IMR-90 (cell line): ENCODE results near the gene MAPKAPK2. TPM values are rescaled to one million over a fixed set of nuclear protein-coding genes. Genes with fewer than 3 reads are reported as not detected.

Experiments
- ATAC-seq: fragments of 200-7000 bp; cut with Tn5 transposase; 2 replicates; pipeline ENCODE4 v1.9.1; 2020; ENCODE audit warnings: low read depth, mild to moderate bottlenecking, moderate library complexity
- BruUV-seq: library from RNA; stranded (reverse); fragments of 400-500 nt; replicated peaks from 2 replicates; lab custom pipeline; 2021; lab: Mats Ljungman, UMichigan
- CTCF ChIA-PET: fragments of 300-600 bp; formaldehyde crosslinking; extraction: SDS; loops from one replicate; lab custom pipeline; 2021; ENCODE audit warnings: antibody characterized with exemption; lab: Yijun Ruan, JAX
- POLR2A ChIA-PET: fragments of 300-600 bp; sonication (Branson Sonifier 250); formaldehyde crosslinking; loops from one replicate; lab custom pipeline; 2022; ENCODE audit warnings: antibody characterized with exemption; ENCODE audit not compliant: unreplicated experiment; lab: Charles Lee
- DNase-seq: peaks from one replicate; pipeline ENCODE4 v3.0.0; 2013
- H2AFZ ChIP-seq: replicated peaks from 2 replicates; pipeline ENCODE3; 2013; ENCODE audit warnings: low read length, mild to moderate bottlenecking; ENCODE audit not compliant: poor library complexity
- H2AK5ac ChIP-seq: 2 replicates; pipeline ENCODE4 v1.6.1; 2013; ENCODE audit warnings: low read depth, low read length, inconsistent platforms
- H2AK9ac ChIP-seq: replicated peaks from 2 replicates; pipeline ENCODE3; 2013; ENCODE audit warnings: mild to moderate bottlenecking, low read depth, low read length, moderate library complexity; ENCODE audit not compliant: poor library complexity
- H2BK120ac ChIP-seq: 2 replicates; pipeline ENCODE4 v1.6.1; 2013; ENCODE audit warnings: low read depth, low read length, inconsistent platforms
- H2BK15ac ChIP-seq: 3 replicates; pipeline ENCODE4 v1.6.1; 2013; ENCODE audit warnings: low read depth, low read length, inconsistent platforms
- H2BK20ac ChIP-seq: 2 replicates; pipeline ENCODE4 v1.6.1; 2013; ENCODE audit warnings: low read depth, mild to moderate bottlenecking, inconsistent platforms, low read length, moderate library complexity
- H2BK5ac ChIP-seq: 2 replicates; pipeline ENCODE4 v1.6.1; 2013; ENCODE audit warnings: mild to moderate bottlenecking, low read depth, low read length, inconsistent platforms; ENCODE audit not compliant: poor library complexity, severe bottlenecking
- H3K14ac ChIP-seq: replicated peaks from 2 replicates; pipeline ENCODE4 v1.6.1; 2013; ENCODE audit warnings: low read depth, low read length, inconsistent platforms
- H3K18ac ChIP-seq: 2 replicates; pipeline ENCODE4 v1.6.1; 2013; ENCODE audit warnings: low read depth, low read length, control low read depth
- H3K23ac ChIP-seq: 2 replicates; pipeline ENCODE4 v1.6.1; 2013; ENCODE audit warnings: low read depth, low read length, inconsistent platforms
- H3K27ac ChIP-seq: 2 replicates; pipeline ENCODE4 v1.5.1; 2013; ENCODE audit warnings: mild to moderate bottlenecking, control low read depth, low read length; ENCODE audit not compliant: insufficient read depth
- H3K27me3 ChIP-seq: 2 replicates; pipeline ENCODE4 v1.6.1; 2013; ENCODE audit warnings: low read length; ENCODE audit not compliant: control insufficient read depth, insufficient read depth
- H3K36me3 ChIP-seq: 2 replicates; pipeline ENCODE4 v1.6.1; 2013; ENCODE audit warnings: low read length, mixed read lengths; ENCODE audit not compliant: control insufficient read depth, insufficient read depth
- H3K4ac ChIP-seq: 2 replicates; pipeline ENCODE4 v1.6.1; 2013; ENCODE audit warnings: low read depth, low read length, inconsistent platforms
- H3K4me1 ChIP-seq: 2 replicates; pipeline ENCODE4 v1.6.1; 2013; ENCODE audit warnings: low read length, mixed read lengths; ENCODE audit not compliant: control insufficient read depth, insufficient read depth
- H3K4me2 ChIP-seq: 2 replicates; pipeline ENCODE4 v1.6.1; 2013; ENCODE audit warnings: low read depth, mild to moderate bottlenecking, control low read depth, low read length, moderate library complexity
- H3K4me3 ChIP-seq: 2 replicates; pipeline ENCODE4 v1.5.1; 2013; ENCODE audit warnings: low read depth, mild to moderate bottlenecking, control low read depth, low read length, moderate library complexity; ENCODE audit not compliant: insufficient read depth
- H3K56ac ChIP-seq: 2 replicates; pipeline ENCODE4 v1.6.1; 2013; ENCODE audit warnings: low read length, inconsistent platforms; ENCODE audit not compliant: insufficient read depth; ENCODE audit errors: extremely low read depth
- H3K79me1 ChIP-seq, 2 experiments: 2 replicates each; pipeline ENCODE4 v1.6.1; 2013; ENCODE audit warnings: low read length in 2 of 2, inconsistent platforms in 1 of 2, low read depth in 1 of 2
- H3K9ac ChIP-seq: 2 replicates; pipeline ENCODE4 v1.6.1; 2013; ENCODE audit warnings: low read depth, low read length, control low read depth
- H3K9me1 ChIP-seq: 2 replicates; pipeline ENCODE4 v1.6.1; 2013; ENCODE audit warnings: low read length, inconsistent platforms; ENCODE audit not compliant: insufficient read depth
- H3K9me3 ChIP-seq: 2 replicates; pipeline ENCODE4 v1.6.1; 2013; ENCODE audit warnings: low read length; ENCODE audit not compliant: control insufficient read depth, insufficient read depth
- H4K20me1 ChIP-seq: 2 replicates; pipeline ENCODE4 v1.6.1; 2013; ENCODE audit warnings: low read length, inconsistent platforms; ENCODE audit not compliant: insufficient read depth
- H4K5ac ChIP-seq: 2 replicates; pipeline ENCODE4 v1.6.1; 2013; ENCODE audit warnings: mild to moderate bottlenecking, low read depth, low read length, control low read depth
- H4K8ac ChIP-seq, 2 experiments: 2 replicates each; pipeline ENCODE4 v1.6.1; 2013; ENCODE audit warnings: low read depth in 2 of 2, low read length in 2 of 2, control low read depth in 1 of 2, inconsistent platforms in 1 of 2
- H4K91ac ChIP-seq: 2 replicates; pipeline ENCODE4 v1.6.1; 2013; ENCODE audit warnings: low read depth, low read length, inconsistent platforms; ENCODE audit not compliant: insufficient read depth
- BHLHE40 ChIP-seq: fragments of 150-350 bp; IDR thresholded peaks from 2 replicates; pipeline ENCODE4 v1.6.1; 2016; ENCODE audit warnings: mild to moderate bottlenecking, low read depth, low read length
- CEBPB ChIP-seq: IDR thresholded peaks from 2 replicates; pipeline ENCODE4 v1.6.1; 2012; ENCODE audit warnings: low read depth, low read length, improper control_type of control experiment
- CHD1 ChIP-seq: IDR thresholded peaks from 2 replicates; pipeline ENCODE4 v1.6.1; 2012; ENCODE audit warnings: low read depth, low read length, improper control_type of control experiment
- CTCF ChIP-seq: conservative IDR thresholded peaks from 2 replicates; pipeline ENCODE4 v1.5.1; 2012; ENCODE audit warnings: mild to moderate bottlenecking, low read depth, low read length, improper control_type of control experiment
- ELK1 ChIP-seq: fragments of 150-350 bp; IDR thresholded peaks from 2 replicates; pipeline ENCODE4 v1.6.1; 2016; ENCODE audit warnings: low read depth, mild to moderate bottlenecking, low read length, moderate library complexity, borderline replicate concordance
- FOS ChIP-seq: fragments of 150-350 bp; IDR thresholded peaks from 2 replicates; pipeline ENCODE4 v1.6.1; 2016; ENCODE audit warnings: low read depth, low read length
- MAFK ChIP-seq: IDR thresholded peaks from 2 replicates; pipeline ENCODE4 v1.6.1; 2012; ENCODE audit warnings: low read depth, low read length, improper control_type of control experiment
- MAZ ChIP-seq: IDR thresholded peaks from 2 replicates; pipeline ENCODE4 v1.6.1; 2012; ENCODE audit warnings: low read depth, mild to moderate bottlenecking, low read length, improper control_type of control experiment, moderate library complexity, borderline replicate concordance
- MXI1 ChIP-seq: IDR thresholded peaks from 2 replicates; pipeline ENCODE4 v1.6.1; 2012; ENCODE audit warnings: low read depth, mild to moderate bottlenecking, low read length, moderate library complexity, borderline replicate concordance
- NFE2L2 ChIP-seq: fragments of 150-350 bp; IDR thresholded peaks from 2 replicates; pipeline ENCODE4 v1.6.1; 2016; ENCODE audit warnings: low read depth, mild to moderate bottlenecking, low read length
- POLR2A ChIP-seq: IDR thresholded peaks from 2 replicates; pipeline ENCODE4 v1.6.1; 2012; ENCODE audit warnings: mild to moderate bottlenecking, low read depth, low read length
- RAD21 ChIP-seq: IDR thresholded peaks from 2 replicates; pipeline ENCODE4 v1.6.1; 2012; ENCODE audit warnings: low read length, improper control_type of control experiment
- RCOR1 ChIP-seq: IDR thresholded peaks from 2 replicates; pipeline ENCODE4 v1.6.1; 2012; ENCODE audit warnings: mild to moderate bottlenecking, low read length, improper control_type of control experiment; ENCODE audit not compliant: insufficient replicate concordance
- RFX5 ChIP-seq: IDR thresholded peaks from 2 replicates; pipeline ENCODE4 v1.8.0; 2012; ENCODE audit warnings: low read depth, mild to moderate bottlenecking, low read length, moderate library complexity
- SMC3 ChIP-seq: fragments of 150-350 bp; IDR thresholded peaks from 2 replicates; pipeline ENCODE4 v1.6.1; 2016; ENCODE audit warnings: low read depth, mild to moderate bottlenecking, antibody characterized with exemption, low read length, moderate library complexity
- USF2 ChIP-seq: fragments of 150-350 bp; IDR thresholded peaks from 2 replicates; pipeline ENCODE4 v1.6.1; 2017; ENCODE audit warnings: mild to moderate bottlenecking, antibody characterized with exemption, low read length, low read depth
- whole genome bisulfite sequencing, 2 experiments: methylation state at CpG; one replicate each; pipeline versions ENCODE4 v1.1.5 to v1.1.7; 2013; ENCODE audit warnings: missing lambda C conversion rate in 2 of 2; ENCODE audit not compliant: insufficient read length in 1 of 2; ENCODE audit errors: extremely low coverage in 2 of 2; 5-methylcytosine and 5-hydroxymethylcytosine counted together
- dilution Hi-C: fragments of 300-500 bp; cut with HindIII; formaldehyde crosslinking; loops from one replicate; pipeline ENCODE4 v1.14.3; 2018; ENCODE audit warnings: low sequenced_read_pairs; ENCODE audit not compliant: unreplicated experiment
- in situ Hi-C: fragments of 300-500 bp; cut with MboI; formaldehyde crosslinking; loops from 3 replicates; pipeline ENCODE4 v1.14.3; 2019; ENCODE audit warnings: low sequenced_read_pairs, inconsistent platforms, mixed read lengths
- intact Hi-C: fragments of 100-400 bp; cut with micrococcal nuclease; formaldehyde crosslinking; loops from 2 replicates; pipeline ENCODE4 v1.10.0; 2022
- polyA plus RNA-seq, 3 experiments: library from polyadenylated mRNA; depleted of rRNA; stranded (reverse); fragments of >200 nt; gene quantifications; 2 replicates each; pipeline ENCODE4 v1.2.3, GENCODE V29; 2012; ENCODE audit warnings: low replicate concordance in 1 of 3
- total RNA-seq: library from RNA; depleted of rRNA; stranded (reverse); fragments of >200 nt; gene quantifications from 2 replicates; pipeline ENCODE4 v1.2.3, GENCODE V29; 2012

The MAPKAPK2 gene
- total and polyA plus RNA-seq, 2 of the 4 experiments (the other 2 are of a cell fraction), result 56.5 to 66.4 TPM

GRCh38 chr1:206684003-206684402, 702 bp upstream of the MAPKAPK2 start:
- in situ Hi-C loops, result no loop called here
- dilution Hi-C loops, result no loop called here
- CTCF ChIA-PET, result no interaction called here
- H3K14ac ChIP-seq, result no peak overlapping the region
- WGBS, 2 experiments, result no CpG with 5 or more reads among the region's 8 CpGs
- BruUV-seq, result no TSS peak
- H3K4ac ChIP-seq, result no peak overlapping the region
- peaks cover 34% of the 10 kb centered on the region for H4K20me1 ChIP-seq
- H3K23ac ChIP-seq, result peak overlapping the region; percentile 70; the same call in 1 of the 2 replicates
- POLR2A ChIA-PET, result interaction anchor here (0.6 kb wide), 1 partner anchor 500 kb away, joined by 5 read pairs; no protein-coding TSS in a partner anchor
- no peak overlapping the region for H4K91ac ChIP-seq
- H2AFZ ChIP-seq, result no peak overlapping the region
- no peak overlapping the region for H3K18ac ChIP-seq
- ATAC-seq (no peak), DNase-seq (no peak)
- H3K27me3 ChIP-seq, result no peaks in the 10 kb centered on the region; the same call in 1 of the 2 replicates
- H3K9me1 ChIP-seq, result peaks cover 12% of the 10 kb centered on the region; the same call in 1 of the 2 replicates
- H3K79me1 ChIP-seq, result peaks cover 0 to 28% of the 10 kb centered on the region in 2 experiments; a peak in 2 of 4 replicates
- H2BK5ac ChIP-seq, result no peak overlapping the region
- H3K27ac ChIP-seq, result no peak overlapping the region
- peak overlapping the region; percentile 40; the same call in 1 of the 2 replicates for H2AK5ac ChIP-seq
- H3K36me3 ChIP-seq, result no peaks in the 10 kb centered on the region
- intact Hi-C loops, result no loop called here
- no peaks in the 10 kb centered on the region for H3K9me3 ChIP-seq
- no peak overlapping the region for H4K5ac ChIP-seq
- H2BK20ac ChIP-seq, result no peak overlapping the region
- TF ChIP-seq ELK1 (no peak), SMC3 (no peak), MAFK (no peak), RAD21 (no peak), MXI1 (no peak), BHLHE40 (no peak), RCOR1 (no peak), USF2 (no peak), RFX5 (no peak), MAZ (no peak), CHD1 (no peak), NFE2L2 (no peak), CEBPB (no peak), FOS (no peak), CTCF (no peak), POLR2A (no peak)
- H3K56ac ChIP-seq, result no peak overlapping the region
- no peak overlapping the region for H2BK120ac ChIP-seq
- H3K9ac ChIP-seq, result no peak overlapping the region
- peak overlapping the region; percentile 96; the same call in 1 of the 2 replicates for H3K4me3 ChIP-seq
- H4K8ac ChIP-seq, result no peak overlapping the region; a peak in 1 of 4 replicates
- no peak overlapping the region; the same call in 1 of the 2 replicates for H3K4me2 ChIP-seq
- H2AK9ac ChIP-seq, result no peak overlapping the region
- no peak overlapping the region; the same call in 2 of the 3 replicates for H2BK15ac ChIP-seq
- peaks cover 13% of the 10 kb centered on the region for H3K4me1 ChIP-seq
